Measurements from ENCODE around the gene SPSB3.

- TF ChIP-seq, protein P1, sequence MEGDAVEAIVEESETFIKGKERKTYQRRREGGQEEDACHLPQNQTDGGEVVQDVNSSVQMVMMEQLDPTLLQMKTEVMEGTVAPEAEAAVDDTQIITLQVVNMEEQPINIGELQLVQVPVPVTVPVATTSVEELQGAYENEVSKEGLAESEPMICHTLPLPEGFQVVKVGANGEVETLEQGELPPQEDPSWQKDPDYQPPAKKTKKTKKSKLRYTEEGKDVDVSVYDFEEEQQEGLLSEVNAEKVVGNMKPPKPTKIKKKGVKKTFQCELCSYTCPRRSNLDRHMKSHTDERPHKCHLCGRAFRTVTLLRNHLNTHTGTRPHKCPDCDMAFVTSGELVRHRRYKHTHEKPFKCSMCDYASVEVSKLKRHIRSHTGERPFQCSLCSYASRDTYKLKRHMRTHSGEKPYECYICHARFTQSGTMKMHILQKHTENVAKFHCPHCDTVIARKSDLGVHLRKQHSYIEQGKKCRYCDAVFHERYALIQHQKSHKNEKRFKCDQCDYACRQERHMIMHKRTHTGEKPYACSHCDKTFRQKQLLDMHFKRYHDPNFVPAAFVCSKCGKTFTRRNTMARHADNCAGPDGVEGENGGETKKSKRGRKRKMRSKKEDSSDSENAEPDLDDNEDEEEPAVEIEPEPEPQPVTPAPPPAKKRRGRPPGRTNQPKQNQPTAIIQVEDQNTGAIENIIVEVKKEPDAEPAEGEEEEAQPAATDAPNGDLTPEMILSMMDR (IDR thresholded peaks at IDR 0.05), result no peak
- TF ChIP-seq POLR2A (IDR thresholded peaks at IDR 0.05), result no peak
Observed at GRCh38 chr16:1762196-1762878, 20.0 kb downstream of the SPSB3 start.

Measured in Peyer's patch (tissue), 4 donors.